GM21381 (cell line): ENCODE measurements around the gene NEO1.
"Not testable (repeated sequence)": the region's sequence is repeated elsewhere in the genome, so short reads cannot be mapped to it uniquely, and the experiment has no call there.

ENCODE experiments used
- ATAC-seq: cut with Tn5 transposase; IDR thresholded peaks from one replicate; pipeline ENCODE4 v1.9.1; 2021; ENCODE audit warnings: mild to moderate bottlenecking, moderate library complexity; ENCODE audit not compliant: unreplicated experiment

Gene NEO1

DNA sequence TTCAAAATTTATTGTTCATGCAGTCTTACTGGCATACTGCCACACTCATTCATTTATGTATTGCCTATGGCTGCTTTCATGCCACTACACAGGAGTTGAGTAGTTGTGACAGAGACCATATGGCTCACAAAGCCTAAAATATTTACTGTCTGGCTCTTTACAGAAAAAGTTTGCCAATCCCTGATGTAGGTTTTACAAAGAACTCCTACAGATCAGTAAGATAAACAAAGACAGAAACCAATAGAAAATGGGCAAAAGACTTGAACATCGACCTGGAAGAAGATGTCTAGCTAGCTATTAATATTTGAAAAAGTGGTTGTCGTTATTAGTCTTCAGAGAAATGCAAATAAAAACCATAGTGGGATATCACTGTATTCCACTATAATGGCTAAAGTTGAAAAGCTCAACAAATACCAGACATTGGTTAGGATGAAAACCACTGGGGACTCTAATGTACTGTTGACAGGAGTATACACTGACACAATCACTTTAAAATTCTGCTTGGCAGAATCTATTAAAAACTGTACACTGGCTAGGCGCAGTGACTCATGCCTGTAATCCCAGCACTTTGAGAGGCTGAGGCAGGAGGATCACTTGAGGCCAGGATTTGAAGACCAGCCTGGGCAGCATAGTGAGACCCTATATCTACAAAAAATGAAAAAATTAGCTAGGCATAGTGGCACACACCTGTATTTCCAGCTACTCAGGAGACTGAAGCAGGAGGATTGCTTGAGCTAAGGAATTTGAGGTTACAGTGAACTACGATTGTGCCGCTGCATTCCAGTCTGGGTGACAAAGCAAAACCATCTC is 87.7 kb downstream of the NEO1 start:
- no peak for ATAC-seq

- no peak for ATAC-seq
Measured at GRCh38 chr15:73141216-73141900, 89.1 kb downstream of the NEO1 start.

DNA sequence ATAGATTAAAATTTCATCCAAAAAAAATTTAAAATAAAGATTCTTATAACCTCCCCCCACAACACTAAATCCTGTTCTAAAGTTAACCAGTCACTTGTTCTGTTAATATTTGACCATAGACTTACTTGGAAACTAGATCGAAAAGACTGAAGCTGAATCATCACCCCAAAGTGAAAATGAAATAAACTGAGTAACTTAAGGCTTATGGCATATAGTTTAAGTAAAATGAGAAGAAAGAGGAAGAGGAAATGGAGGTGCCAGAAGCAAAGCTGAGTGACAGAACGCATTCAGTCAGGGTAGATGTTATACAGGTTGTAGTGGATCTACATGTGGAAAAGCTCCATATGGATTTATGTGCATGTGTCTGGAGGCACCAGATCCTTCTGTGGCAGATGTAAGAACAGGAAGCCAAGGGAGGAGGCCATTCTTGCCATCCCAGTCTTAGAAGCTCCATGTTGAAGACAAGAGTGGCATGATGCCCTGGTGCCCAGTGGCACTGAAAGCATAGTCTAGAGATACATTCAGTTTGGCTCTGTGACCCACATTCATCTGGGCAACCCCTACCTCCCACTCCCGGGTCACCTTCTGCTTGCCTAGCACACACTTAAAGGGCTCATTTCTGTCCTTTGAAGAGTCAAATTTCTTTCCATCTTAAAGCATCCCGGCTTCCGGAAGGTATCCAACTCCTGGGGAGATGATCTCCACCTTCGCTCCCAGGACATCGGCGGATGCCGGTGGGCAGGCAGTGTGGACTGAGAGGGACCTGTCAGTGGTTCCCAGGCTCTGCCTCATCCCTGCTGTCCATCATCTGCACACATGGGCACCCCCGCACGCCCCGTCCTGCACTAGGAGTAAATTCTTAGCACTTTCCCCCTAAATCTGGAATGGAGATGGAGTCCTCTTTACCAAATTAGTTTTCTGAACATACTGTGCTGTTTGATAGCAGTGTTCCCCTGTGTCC is 90.8 kb downstream of the NEO1 start:
- ATAC-seq = peak; percentile 80

GRCh38 chr15:73143763-73144155 is 91.5 kb downstream of the NEO1 start:
- ATAC-seq = no peak

- no peak for ATAC-seq
Measured at GRCh38 chr15:73146419-73146818, 94.2 kb downstream of the NEO1 start.

- ATAC-seq = no peak
Measured at GRCh38 chr15:73150831-73151230, 98.6 kb downstream of the NEO1 start.

- ATAC-seq = no peak
Measured at GRCh38 chr15:73153024-73153423, 100.8 kb downstream of the NEO1 start.

GRCh38 chr15:73153447-73153846 is 101.2 kb downstream of the NEO1 start:
- no peak for ATAC-seq

DNA sequence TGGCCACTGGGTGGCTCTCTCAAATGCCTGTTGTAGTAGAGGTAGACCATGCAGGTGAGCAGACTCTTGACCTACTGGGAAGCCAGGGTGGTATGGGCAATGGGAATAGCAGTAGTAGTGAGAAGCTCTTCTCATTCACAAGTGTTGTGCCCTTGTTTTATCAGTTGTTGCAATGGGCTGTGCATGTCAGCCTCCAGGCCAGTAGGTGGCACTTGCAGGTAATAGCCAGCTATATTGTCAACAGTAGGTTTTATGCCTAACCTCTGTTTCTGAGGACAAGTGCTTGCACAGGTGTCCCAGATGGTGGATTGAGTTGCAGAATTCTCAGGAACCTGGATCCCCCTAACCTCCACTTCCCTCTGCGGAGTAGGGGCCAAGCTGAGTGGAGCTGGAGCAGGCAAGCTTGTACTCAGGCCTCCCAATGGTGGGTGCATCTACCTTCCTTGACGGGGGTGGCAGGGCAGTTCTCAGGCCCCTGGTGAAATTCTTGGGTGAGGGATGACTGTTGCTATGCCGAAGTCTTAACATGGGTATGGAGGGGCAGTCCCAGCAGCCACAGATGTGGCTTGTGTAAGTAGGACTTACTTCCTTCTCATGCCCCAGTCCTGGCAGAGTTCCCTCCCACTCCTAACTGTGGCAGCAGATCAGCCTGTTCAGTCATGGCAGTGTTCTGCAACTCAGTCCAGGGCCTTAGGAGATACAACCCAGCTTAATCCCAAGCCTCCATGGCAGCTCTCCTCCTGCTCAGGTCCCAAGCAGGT is 104.3 kb downstream of the NEO1 start:
- ATAC-seq = no peak

DNA sequence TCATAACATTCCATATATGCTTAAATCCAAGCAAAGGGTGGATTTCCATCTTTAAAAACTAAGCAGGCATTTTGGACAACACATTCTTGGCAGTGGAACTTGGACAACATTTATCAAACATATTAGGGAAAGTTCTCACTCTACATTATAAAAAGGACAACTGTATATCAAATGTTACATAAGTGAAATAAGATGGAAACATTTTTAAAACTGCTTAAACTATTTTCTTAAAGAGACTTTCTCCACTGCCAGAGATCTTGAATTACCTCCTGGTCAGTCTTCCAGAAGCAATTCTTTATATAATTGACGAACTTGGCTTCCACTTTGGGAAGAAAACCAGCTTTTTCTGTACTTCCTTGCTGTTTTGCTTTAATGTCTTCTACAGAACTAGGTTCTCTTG is 109.3 kb downstream of the NEO1 start:
- ATAC-seq = no peak

GRCh38 chr15:73165435-73165834 is 113.2 kb downstream of the NEO1 start:
- no peak for ATAC-seq

- no peak for ATAC-seq
Measured at GRCh38 chr15:73165844-73166243, 113.6 kb downstream of the NEO1 start.

GRCh38 chr15:73166711-73167110 is 114.4 kb downstream of the NEO1 start:
- ATAC-seq = not testable (repeated sequence)

DNA sequence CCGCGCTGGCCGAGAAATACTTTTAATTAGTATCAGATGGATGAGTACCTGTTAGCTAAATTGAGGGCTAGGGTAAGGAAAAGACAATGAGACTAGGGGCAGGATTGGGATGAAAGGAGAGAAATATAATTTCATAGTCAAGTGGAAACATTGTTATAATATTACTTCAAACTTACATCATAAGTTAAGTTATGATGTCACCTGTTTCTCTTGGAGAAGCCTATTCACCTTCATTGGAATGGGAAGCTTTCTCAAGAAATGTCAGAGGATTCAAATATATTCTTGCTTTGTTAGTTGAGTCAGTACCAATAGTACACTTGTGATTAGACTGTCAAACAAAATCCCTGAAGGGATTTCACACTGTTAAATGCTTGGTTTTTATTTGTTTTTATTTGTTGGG is 116.2 kb downstream of the NEO1 start:
- ATAC-seq = no peak

DNA sequence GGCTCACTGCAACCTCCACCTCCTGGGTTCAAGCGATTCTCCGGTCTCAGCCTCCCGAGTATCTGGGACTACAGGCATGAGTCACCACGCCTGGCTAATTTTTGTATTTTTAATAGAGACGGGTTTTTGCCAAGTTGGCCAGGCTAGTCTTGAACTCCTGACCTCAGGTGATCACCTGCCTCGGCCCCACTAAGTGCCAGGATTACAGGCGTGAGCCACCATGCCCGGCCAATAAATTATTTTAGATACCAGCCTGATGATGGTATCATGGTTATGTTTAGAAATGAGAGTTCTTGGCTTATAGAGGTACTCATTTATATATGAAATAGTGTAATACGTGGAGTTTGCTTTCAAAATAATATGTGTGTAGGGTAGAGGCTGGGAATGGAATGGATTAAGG is 119.4 kb downstream of the NEO1 start:
- no peak for ATAC-seq

DNA sequence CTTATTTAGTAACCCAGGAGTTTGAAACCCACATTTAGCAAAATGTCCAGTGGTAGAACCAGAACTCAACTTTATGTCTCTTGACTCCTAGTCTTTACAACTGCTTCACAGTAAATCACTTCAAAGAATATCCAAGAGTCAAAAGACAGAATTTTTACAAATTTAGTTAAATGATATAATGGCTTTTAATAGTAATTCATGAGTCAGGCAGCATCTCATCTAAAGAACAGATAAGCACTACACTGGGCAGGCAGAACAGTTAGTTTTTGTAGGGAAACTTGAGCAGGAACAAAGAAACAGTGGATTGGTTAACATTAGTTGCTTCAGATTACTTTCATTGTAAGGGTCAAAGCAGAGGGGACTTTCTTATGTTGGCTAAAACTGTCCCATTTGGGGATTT is 120.2 kb downstream of the NEO1 start:
- ATAC-seq = no peak

DNA sequence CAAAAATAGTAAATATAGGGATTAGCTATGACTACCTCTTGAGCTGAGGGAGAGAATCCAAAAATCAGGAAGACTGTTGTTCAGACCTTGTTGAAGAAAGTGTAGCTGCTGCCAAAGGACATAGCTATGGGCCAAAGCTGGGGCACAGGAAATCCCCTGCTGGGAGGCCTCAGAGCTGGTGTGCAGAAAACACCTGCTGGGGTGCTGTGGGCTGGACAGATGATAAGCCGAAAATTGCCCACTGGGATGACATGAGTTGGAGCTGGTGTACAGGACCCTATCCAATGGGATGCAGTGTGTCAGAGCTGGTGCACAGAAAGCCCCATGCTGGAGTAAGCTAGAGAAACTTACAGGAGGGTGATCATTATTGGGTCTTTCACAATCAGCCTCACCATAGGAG is 121.9 kb downstream of the NEO1 start:
- no peak for ATAC-seq

- no peak for ATAC-seq
Measured at GRCh38 chr15:73175382-73175781, 123.1 kb downstream of the NEO1 start.

DNA sequence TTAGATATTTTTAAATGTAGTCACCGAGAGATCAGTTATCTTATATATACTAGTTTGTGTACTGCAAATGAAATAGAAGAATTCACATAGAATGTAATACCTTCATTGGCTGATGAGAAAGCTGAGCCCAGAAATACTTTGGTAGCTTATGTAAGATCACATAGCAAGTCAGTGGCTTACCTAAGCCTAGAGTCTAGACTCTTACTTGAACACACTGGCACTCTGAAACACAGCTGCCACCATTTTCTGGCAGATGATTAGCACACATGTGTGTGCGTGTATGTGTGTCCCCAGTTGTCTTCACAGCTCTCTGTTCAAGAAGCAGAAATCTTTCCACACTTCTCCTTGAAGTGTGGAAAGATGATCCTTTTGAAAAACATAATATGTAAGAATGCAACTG is 124.3 kb downstream of the NEO1 start:
- ATAC-seq = no peak

DNA sequence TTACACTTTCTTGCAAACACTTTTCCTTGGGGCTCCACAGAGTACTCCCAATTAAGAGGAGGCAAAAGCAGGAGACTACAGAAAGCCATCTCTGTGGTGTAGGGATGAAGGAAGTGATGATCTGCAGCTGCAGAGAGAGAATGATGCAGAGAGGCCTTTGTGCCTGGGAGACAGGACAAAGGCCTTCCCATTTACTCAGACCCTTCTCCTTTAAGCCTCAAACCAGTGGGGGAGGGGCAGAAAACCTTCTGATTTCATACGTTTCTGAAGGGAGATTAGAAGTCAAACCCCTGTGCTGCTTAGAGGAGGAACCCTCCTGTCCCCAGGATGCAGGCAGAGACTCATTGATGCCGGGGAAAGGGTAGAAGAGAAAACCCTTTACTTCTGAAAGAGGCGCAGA is 130.8 kb downstream of the NEO1 start:
- no peak for ATAC-seq

GRCh38 chr15:73190189-73190601 is 137.9 kb downstream of the NEO1 start:
- ATAC-seq = no peak
